Measurements from ENCODE around the gene ATP12A.

The ATP12A gene

DNA sequence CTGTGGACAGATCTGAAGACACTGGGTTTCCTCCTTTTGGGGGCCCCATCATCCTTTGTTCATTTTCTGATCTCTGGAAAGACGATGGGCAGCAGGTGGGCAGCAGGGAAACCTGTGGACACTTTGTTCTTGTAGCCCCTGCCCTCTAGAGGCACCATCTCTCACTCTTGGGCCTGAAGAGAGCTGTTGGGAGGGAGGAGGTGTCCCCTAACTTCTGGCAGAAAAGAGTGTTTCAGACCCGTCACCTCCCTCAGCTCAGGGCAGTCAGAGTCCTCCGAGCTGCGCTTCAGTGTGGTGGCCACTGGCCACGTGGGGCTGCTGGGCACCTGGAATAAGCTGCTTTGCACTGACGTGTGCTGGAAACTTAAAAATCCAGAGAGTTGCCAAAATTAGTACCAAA, 56.8 kb downstream of the ATP12A start:
- no peak for FAIRE-seq

DNA sequence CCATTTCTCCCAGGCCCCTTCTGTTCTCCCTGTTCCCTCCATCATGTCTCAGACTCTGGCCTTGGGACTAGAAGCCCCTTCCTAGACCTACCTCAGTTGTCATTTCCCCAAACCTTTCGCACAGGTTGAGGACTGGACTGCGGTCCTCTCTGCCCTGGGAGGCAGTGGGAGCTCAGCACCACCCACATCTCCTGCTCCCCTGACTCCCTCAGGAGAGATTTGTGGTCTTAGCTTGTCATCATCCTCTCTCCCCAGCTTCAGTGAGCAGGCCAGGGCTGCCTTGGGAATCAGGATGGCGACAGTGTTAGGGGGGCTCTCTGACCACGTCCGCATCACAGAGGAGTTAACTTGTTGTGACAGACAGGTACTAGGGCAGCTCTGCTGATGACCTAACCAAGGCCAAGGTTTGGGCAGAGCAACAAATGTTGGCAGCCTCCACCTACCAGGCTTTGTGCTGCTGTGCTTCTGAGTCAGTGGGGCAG, 58.2 kb downstream of the ATP12A start:
- no peak for FAIRE-seq

- no peak for FAIRE-seq
These were observed 60.0 kb downstream of the ATP12A start for GRCh38 chr13:24740014-24740890.

GRCh38 chr13:24741016-24741662, 60.9 kb downstream of the ATP12A start:
- no peak for FAIRE-seq

GRCh38 chr13:24741791-24742190, 61.6 kb downstream of the ATP12A start:
- FAIRE-seq = no peak

GRCh38 chr13:24742294-24742693, 62.1 kb downstream of the ATP12A start:
- FAIRE-seq = no peak

DNA sequence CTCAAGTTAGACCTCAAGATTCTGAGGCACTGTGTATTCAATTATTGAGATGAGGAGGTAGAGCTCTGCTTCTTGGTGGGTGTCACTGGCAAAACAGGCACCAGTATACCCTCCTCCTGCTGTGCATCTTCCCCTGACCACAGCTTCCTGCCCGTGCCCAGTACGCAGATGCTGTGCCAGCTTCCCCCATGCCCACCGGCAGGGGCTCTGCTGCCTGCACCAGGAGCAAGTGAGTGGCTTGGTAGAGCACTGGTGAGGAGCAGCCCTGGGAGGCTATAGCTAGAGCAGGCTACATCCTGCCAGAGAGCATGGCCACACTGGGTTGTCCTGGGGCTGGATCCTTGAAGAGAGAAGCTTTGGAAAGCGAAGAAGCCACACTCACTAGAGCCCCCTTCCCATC, 62.8 kb downstream of the ATP12A start:
- no peak for FAIRE-seq

DNA sequence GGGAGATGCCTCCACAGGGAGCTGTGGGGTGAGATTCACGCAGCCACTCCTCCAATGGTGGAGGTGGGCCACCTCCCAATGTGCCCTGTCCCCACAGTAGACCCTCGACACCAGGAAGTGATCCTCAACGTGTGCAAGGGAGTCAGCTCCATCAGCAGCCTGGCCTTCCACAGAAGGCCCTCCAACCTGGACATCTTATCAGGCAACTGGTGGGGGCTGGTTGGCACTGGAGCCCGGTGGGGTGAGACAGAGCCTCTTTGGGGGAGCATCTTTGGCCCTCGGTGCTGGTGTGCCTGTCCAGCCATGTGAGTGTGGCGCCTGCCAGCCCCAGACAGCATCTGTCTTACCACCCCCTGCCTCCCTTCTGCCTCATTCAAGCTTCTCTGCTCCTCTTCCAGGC, 64.0 kb downstream of the ATP12A start:
- FAIRE-seq = no peak

- FAIRE-seq = no peak
These were observed 65.3 kb downstream of the ATP12A start for GRCh38 chr13:24745516-24745860.

GRCh38 chr13:24745861-24746617, 65.8 kb downstream of the ATP12A start:
- FAIRE-seq = no peak

- no peak for FAIRE-seq
These were observed 66.5 kb downstream of the ATP12A start for GRCh38 chr13:24746618-24747247.

DNA sequence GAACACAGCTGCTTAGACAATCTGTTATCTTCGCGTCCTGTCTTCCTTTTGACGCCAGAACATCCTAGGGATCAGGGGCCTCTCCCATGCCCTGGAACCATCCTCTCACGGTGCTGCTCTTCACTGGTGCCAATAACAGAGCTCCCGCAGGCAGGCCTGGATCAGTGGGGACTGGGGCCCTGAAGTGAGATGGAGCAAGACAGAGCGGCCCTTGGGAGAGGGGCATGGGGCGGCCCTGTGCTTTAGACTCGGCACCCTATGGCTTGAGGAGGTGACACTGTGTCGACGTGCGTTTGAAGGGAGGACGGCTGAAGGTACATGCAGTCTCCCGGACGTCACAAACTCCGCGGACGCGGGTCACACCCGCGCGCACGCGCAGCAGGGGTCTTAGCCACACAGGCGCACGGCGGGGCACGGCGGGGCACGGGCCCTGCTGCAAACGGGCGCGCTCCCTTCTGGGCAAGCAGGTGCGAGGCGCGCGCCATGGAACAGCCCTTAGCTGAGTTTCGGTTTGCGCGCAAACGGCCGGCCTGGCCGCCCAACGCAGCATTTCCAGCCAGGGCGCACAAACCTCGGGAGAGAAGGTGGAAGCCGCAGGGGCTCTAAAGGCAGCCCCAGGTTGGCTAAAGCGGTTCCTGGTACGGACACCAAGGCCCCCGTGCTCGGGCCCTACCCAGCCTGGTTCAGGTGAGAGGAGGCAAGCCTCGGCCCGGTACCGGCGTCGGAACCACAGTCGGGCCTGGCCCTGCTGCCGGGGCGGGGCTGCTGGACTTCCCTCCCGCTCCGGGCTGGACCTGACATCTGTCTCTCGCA, 67.2 kb downstream of the ATP12A start:
- no peak for FAIRE-seq

- no peak for FAIRE-seq
These were observed 67.8 kb downstream of the ATP12A start for GRCh38 chr13:24748061-24748400.

DNA sequence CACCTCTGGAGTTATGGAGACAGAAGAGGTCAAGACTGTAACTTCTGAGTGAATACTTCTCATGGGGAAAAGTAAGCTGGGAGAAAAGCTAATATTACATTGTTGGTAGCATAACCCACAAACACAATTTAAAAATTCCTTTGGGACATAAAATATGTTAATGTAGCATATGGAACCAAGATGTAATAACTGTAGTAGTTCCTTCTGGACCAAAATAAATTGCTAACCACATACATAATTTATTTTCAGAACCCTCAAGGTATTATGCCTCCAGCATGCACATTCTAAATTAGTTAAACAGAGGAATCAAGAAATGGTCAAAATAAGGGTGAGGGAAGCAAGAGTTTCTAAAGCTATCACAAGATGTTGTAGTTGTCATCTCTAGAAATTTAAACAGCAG, 79.0 kb downstream of the ATP12A start:
- FAIRE-seq = no peak

All from colon (tissue), 2 donors.